ENCODE results near the gene MIA.
"Not testable (repeated sequence)": the region's sequence is repeated elsewhere in the genome, so short reads cannot be mapped to it uniquely, and the experiment has no call there.

The MIA gene

DNA sequence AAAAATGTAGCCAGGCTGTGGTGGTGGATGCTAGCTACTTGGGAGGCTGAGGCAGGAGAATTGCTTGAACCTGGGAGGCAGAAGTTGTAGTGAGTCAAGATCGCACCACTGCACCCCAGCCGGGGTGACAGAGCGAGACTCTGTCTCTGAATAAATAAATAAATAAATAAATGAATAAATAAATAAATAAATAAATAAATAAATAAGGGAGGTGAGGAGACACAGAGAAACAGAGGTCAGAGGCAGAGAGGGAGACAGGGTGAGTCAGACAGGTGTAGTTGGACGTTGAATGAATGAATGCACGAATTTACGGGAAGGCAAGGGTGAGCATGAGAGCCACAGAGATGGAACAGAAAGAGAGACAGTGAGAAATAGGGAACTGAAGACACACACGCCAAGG is 5.8 kb downstream of the MIA start:
- H3K4me1 Mint-ChIP-seq = peaks cover 51% of the 10 kb centered on the region
- H3K36me3 Mint-ChIP-seq (ENCODE audit: low read depth) = peaks cover 11% of the 10 kb centered on the region
- no peak overlapping the region for H3K4me3 Mint-ChIP-seq
- H3K9me3 Mint-ChIP-seq = no peaks in the 10 kb centered on the region
- DNase-seq = no peak
- ATAC-seq = no peak
- H3K27ac Mint-ChIP-seq = no peak overlapping the region
- H3K27me3 Mint-ChIP-seq = no peaks in the 10 kb centered on the region

DNA sequence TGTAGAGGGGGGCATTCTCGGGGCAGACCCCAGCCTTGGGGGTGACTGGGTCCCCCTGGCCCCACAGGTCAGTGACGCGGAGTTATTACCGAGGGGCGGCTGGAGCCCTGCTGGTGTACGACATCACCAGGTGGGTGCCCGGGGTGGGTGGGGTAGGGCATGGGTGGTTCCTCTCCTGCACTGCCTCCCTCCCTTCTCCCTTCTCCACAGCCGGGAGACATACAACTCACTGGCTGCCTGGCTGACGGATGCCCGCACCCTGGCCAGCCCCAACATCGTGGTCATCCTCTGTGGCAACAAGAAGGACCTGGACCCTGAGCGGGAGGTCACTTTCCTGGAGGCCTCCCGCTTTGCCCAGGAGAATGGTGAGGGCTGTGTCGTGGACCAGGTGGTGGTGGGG is 8.4 kb downstream of the MIA start:
- ATAC-seq = no peak
- Mint-ChIP-seq H3K4me3 (no peak overlapping the region), H3K4me1 (peaks cover 30% of the 10 kb centered on the region), H3K27me3 (no peaks in the 10 kb centered on the region), H3K27ac (no peak overlapping the region), H3K36me3 (ENCODE audit: low read depth) (peaks cover 13% of the 10 kb centered on the region), H3K9me3 (no peaks in the 10 kb centered on the region)
- no peak for DNase-seq

- not testable (repeated sequence) for H3K27ac Mint-ChIP-seq, H3K4me3 Mint-ChIP-seq, DNase-seq, ATAC-seq, H3K27me3 Mint-ChIP-seq, H3K9me3 Mint-ChIP-seq
- H3K4me1 Mint-ChIP-seq = peaks cover 26% of the 10 kb centered on the region
- peaks cover 13% of the 10 kb centered on the region for H3K36me3 Mint-ChIP-seq (ENCODE audit: low read depth)
These were observed 8.8 kb downstream of the MIA start for GRCh38 chr19:40784146-40784545.

GRCh38 chr19:40785526-40785925 is 10.2 kb downstream of the MIA start:
- Mint-ChIP-seq H3K9me3 (no peaks in the 10 kb centered on the region), H3K27me3 (no peaks in the 10 kb centered on the region), H3K4me1 (peaks cover 12% of the 10 kb centered on the region), H3K4me3 (no peak overlapping the region), H3K27ac (peak overlapping the region; percentile 6), H3K36me3 (ENCODE audit: low read depth) (peaks cover 20% of the 10 kb centered on the region)
- ATAC-seq = peak; percentile 66
- DNase-seq = no peak

DNA sequence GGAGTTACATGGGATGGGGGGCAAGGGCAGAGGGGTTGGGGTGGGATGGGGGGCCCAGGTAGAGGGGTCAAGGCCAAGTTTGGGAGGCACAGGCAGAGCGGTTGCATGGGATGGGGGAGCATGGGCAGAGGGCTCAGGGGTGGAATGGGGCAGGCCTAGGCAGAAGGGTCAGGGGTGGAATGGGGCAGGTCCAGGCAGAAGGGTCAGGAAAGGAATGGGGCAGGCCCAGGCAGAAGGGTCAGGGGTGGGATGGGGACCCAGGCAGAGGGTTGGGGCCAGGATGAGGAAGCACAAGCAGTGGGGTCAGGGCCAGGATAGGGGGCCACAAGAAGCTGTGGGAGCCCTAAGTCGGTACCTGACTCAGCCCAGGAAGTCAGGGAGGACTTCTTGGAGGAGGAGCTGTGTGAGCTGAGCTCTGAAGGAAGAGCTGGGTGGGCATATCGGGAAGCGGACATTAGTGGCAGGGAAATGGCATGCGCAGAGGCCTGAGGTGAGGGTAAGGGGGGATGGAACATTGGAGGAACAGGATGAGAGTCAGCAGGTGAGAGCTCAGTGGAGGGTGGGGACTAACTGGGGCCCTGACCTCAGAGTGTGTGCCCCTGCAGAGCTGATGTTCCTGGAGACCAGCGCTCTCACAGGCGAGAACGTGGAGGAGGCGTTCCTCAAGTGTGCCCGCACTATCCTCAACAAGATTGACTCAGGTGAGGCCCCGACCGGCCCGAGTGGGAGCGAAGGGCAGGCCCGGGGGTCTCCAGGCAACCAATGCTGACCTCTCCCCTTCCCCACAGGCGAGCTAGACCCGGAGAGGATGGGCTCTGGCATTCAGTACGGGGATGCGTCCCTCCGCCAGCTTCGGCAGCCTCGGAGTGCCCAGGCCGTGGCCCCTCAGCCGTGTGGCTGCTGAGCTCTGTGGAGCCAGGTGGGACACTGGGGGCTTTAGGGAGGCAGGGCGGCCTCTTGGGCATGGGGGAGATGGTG is 11.0 kb downstream of the MIA start:
- Mint-ChIP-seq H3K4me3 (no peak overlapping the region), H3K36me3 (ENCODE audit: low read depth) (peaks cover 18% of the 10 kb centered on the region), H3K27ac (no peak overlapping the region), H3K4me1 (peaks cover 9% of the 10 kb centered on the region), H3K9me3 (no peaks in the 10 kb centered on the region), H3K27me3 (no peaks in the 10 kb centered on the region)
- DNase-seq (no peak), ATAC-seq (no peak)

DNA sequence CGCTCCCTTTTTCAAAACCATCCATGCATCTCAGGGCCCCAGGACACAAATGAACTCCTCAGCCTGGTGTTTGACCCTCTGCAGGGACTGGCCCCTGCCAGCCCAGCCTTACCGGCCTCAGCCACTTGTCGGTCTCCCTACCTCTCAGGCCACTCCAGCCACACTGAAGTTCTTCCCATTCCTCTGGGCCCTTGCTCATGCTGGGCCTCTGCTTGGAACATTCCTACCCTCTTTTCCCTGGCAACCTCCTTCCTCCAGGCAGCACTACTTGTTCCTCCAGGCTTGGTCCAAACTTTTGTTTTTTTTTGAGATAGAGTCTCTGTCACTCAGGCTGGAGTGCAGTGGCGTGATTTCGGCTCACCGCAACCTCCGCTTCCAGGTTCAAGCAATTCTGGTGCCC is 16.0 kb downstream of the MIA start:
- Mint-ChIP-seq H3K4me1 (peaks cover 25% of the 10 kb centered on the region), H3K4me3 (no peak overlapping the region), H3K36me3 (ENCODE audit: low read depth) (peaks cover 16% of the 10 kb centered on the region), H3K27ac (no peak overlapping the region), H3K27me3 (no peaks in the 10 kb centered on the region), H3K9me3 (no peaks in the 10 kb centered on the region)
- DNase-seq (no peak), ATAC-seq (no peak)

DNA sequence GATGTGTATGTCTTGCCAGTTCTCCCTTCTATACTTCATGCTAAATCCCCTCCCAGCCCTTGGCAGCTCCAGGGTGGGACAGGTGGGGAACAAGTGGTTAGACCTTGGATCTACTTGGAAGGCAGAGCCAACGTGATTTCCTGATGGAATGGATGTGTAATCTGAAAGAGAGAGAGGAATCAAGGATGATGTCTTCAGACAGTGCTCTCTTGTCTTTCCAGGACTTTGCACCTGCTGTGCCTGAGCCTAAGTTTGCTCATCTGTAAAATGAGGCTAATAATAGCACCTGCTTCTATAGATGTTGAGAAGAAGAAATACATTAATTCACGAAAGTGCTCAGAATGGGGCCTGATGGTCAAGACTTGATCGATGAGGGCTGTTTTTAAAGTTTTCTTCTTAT is 16.7 kb downstream of the MIA start:
- H3K4me1 Mint-ChIP-seq = peaks cover 25% of the 10 kb centered on the region
- H3K36me3 Mint-ChIP-seq (ENCODE audit: low read depth) = peaks cover 16% of the 10 kb centered on the region
- no peaks in the 10 kb centered on the region for H3K27me3 Mint-ChIP-seq
- no peak for ATAC-seq
- no peak for DNase-seq
- H3K27ac Mint-ChIP-seq = peak overlapping the region; percentile 75
- peak overlapping the region; percentile 29 for H3K4me3 Mint-ChIP-seq
- H3K9me3 Mint-ChIP-seq = no peaks in the 10 kb centered on the region

- H3K36me3 Mint-ChIP-seq (ENCODE audit: low read depth) = peaks cover 14% of the 10 kb centered on the region
- H3K4me3 Mint-ChIP-seq = peak overlapping the region; percentile 89
- H3K27me3 Mint-ChIP-seq = no peaks in the 10 kb centered on the region
- no peaks in the 10 kb centered on the region for H3K9me3 Mint-ChIP-seq
- ATAC-seq (no peak), DNase-seq (no peak)
- peak overlapping the region; percentile 96 for H3K27ac Mint-ChIP-seq
- H3K4me1 Mint-ChIP-seq = peaks cover 51% of the 10 kb centered on the region
These were observed 22.0 kb downstream of the MIA start for GRCh38 chr19:40797166-40797962.

DNA sequence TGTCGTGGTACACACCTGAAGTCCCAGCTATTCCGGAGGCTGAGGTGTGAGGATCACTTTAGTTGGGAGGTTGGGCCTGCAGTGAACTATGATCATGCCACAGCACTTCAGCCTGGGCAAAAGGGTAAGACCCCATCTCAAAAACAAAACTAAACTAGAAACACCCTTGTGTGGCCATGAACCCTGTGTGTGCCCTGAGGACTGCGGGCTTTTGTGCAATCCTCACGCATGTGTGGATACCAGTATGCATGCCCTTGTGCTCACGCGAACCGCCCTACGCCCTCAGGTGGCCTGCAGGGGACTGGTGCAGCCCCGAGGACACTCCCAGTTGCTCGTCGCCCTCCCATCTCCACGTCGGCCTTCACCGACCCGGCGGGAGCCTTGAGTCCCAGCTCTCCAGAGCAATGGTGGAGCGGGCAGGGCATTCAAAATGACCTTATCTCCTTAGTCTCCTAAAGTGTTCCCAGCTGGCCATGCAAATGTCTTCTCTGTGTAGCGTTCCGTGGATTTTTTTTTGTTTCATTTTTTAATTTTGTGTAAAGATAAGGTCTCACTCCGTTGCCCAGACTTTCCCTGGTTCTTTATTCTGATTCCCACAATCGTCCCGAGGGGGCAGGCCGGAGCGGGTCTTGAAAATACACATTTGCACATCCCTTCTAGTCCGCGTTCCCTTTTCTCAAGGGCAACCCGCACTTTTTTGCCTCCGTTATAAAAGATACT is 22.8 kb downstream of the MIA start:
- peak; percentile 71 for DNase-seq
- no peaks in the 10 kb centered on the region for H3K9me3 Mint-ChIP-seq
- no peaks in the 10 kb centered on the region for H3K27me3 Mint-ChIP-seq
- peaks cover 51% of the 10 kb centered on the region for H3K4me1 Mint-ChIP-seq
- H3K36me3 Mint-ChIP-seq (ENCODE audit: low read depth) = peaks cover 14% of the 10 kb centered on the region
- peak overlapping the region; percentile 96 for H3K27ac Mint-ChIP-seq
- peak overlapping the region; percentile 89 for H3K4me3 Mint-ChIP-seq
- ATAC-seq = peak; percentile 51

DNA sequence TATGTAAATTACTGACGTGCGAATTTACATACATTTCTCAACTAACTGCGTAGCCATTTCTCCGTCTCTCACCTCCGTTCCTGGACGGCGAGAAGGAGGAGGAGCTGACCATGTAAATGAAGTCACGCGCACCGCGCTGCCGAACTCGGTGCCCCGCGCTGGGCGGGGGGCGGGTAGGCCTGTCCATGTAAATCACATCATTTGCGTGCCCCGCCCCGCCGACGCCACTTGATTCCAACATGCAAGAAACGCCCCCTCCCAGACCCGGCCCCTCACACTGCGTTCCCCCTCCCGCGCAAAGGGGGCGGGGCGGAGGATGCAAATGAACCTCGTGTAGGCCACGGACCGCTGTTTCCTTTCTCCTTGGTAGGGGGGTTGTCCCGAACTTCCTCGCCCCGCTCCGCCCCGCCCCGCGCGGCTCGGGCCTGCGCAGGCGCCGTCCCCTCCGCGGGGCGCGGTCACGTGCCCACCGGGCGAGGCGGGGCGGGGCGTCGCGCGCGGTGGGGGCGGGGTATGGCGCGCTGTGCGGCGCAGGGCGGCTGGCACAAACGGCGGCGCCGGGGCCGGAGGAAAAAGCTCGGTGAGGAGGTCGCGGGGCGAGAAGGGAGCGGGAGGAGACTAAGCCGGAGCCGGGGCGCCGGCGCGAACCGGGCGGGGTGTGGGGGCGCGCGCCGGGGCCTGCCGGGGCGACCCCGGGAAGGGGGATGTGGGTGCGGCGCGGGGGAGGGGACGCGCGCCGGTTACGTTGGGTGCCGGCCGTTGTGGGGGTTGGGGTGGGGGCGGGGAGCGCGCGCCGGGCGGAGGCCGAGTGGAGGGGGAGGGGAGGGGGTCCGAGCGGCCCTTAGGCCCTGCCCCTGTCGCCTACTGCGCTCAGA is 23.6 kb downstream of the MIA start, which contains the start of gene EGLN2:
EGLN2 (plus strand) TSS at position 509 of the 875 bp plus-strand sequence. CDS start 1,382 bp downstream, outside the sequence.
- no peaks in the 10 kb centered on the region for H3K9me3 Mint-ChIP-seq
- peaks cover 57% of the 10 kb centered on the region for H3K4me1 Mint-ChIP-seq
- H3K4me3 Mint-ChIP-seq = peak within 1 kb of the TSS; percentile 90
- ATAC-seq = peak; percentile 82
- peaks cover 18% of the 10 kb centered on the region for H3K36me3 Mint-ChIP-seq (ENCODE audit: low read depth)
- H3K27me3 Mint-ChIP-seq = no peaks in the 10 kb centered on the region
- DNase-seq = peak; percentile 100
- H3K27ac Mint-ChIP-seq = peak within 1 kb of the TSS; percentile 96

GRCh38 chr19:40799558-40800338 is 24.4 kb downstream of the MIA start:
- no peak for ATAC-seq
- Mint-ChIP-seq H3K9me3 (no peaks in the 10 kb centered on the region), H3K4me3 (peak overlapping the region; percentile 90), H3K27ac (peak overlapping the region; percentile 88), H3K4me1 (peaks cover 66% of the 10 kb centered on the region), H3K36me3 (ENCODE audit: low read depth) (peaks cover 24% of the 10 kb centered on the region), H3K27me3 (no peaks in the 10 kb centered on the region)
- peak; percentile 62 for DNase-seq

- peak overlapping the region; percentile 90 for H3K4me3 Mint-ChIP-seq
- peak overlapping the region; percentile 88 for H3K27ac Mint-ChIP-seq
- no peaks in the 10 kb centered on the region for H3K9me3 Mint-ChIP-seq
- H3K4me1 Mint-ChIP-seq = peaks cover 73% of the 10 kb centered on the region
- DNase-seq (no peak), ATAC-seq (no peak)
- H3K36me3 Mint-ChIP-seq (ENCODE audit: low read depth) = peaks cover 27% of the 10 kb centered on the region
- no peaks in the 10 kb centered on the region for H3K27me3 Mint-ChIP-seq
These were observed 25.1 kb downstream of the MIA start for GRCh38 chr19:40800339-40800996.

Data from activated naive CD8-positive, alpha-beta T cell treated with anti-CD3 and anti-CD28 coated beads, Interleukin-2, amount 50 U/mL, for 24 hours (primary cell).